DND-41 (cell line): ENCODE data around the gene GPR176.

Source experiments
- ATAC-seq: fragments of 200-7000 bp; cut with Tn5 transposase; 3 replicates; pipeline ENCODE4 v1.9.1; 2021; ENCODE audit warnings: low read depth; ENCODE audit not compliant: insufficient read depth
- DNase-seq: peaks from one replicate; pipeline ENCODE4 v3.0.0-alpha.2; 2020
- H2AFZ ChIP-seq: 2 replicates; pipeline ENCODE4 v1.6.0; 2012; ENCODE audit warnings: low read depth, low read length
- H3K27ac ChIP-seq: 2 replicates; pipeline ENCODE4 v1.5.1; 2012; ENCODE audit warnings: low read length, inconsistent platforms
- H3K27me3 ChIP-seq: fragments of 200-600 bp; sonication (generic); 2 replicates; pipeline ENCODE4 v1.6.0; 2012; ENCODE audit warnings: low read length, mild to moderate bottlenecking, inconsistent platforms; ENCODE audit not compliant: insufficient read depth, poor library complexity
- H3K36me3 ChIP-seq: 2 replicates; pipeline ENCODE4 v1.5.1; 2012; ENCODE audit warnings: low read length, inconsistent platforms; ENCODE audit not compliant: insufficient read depth
- H3K4me1 ChIP-seq: 2 replicates; pipeline ENCODE4 v1.5.1; 2012; ENCODE audit warnings: mild to moderate bottlenecking, low read length; ENCODE audit not compliant: insufficient read depth
- H3K4me2 ChIP-seq: 2 replicates; pipeline ENCODE4 v1.6.0; 2012; ENCODE audit warnings: mild to moderate bottlenecking, moderate library complexity, low read length, inconsistent platforms; ENCODE audit not compliant: insufficient read depth
- H3K4me3 ChIP-seq, 2 experiments: fragments of 200-600 bp in 1 of 2; shearing (Covaris generic) in 1 of 2; 2 replicates each; pipeline ENCODE4 v1.5.1; 2012 to 2016; ENCODE audit warnings: inconsistent platforms in 2 of 2, low read length in 2 of 2, mild to moderate bottlenecking in 2 of 2, low read depth in 1 of 2, moderate library complexity in 1 of 2
- H3K79me2 ChIP-seq: 2 replicates; pipeline ENCODE4 v1.6.0; 2012; ENCODE audit warnings: low read length, inconsistent platforms; ENCODE audit not compliant: insufficient read depth
- H3K9ac ChIP-seq: 2 replicates; pipeline ENCODE4 v1.6.0; 2012; ENCODE audit warnings: low read depth, mild to moderate bottlenecking, inconsistent platforms, low read length, moderate library complexity
- H3K9me3 ChIP-seq: 2 replicates; pipeline ENCODE4 v1.5.1; 2012; ENCODE audit warnings: low read length, moderate library complexity, mild to moderate bottlenecking, inconsistent platforms; ENCODE audit not compliant: insufficient read depth, severe bottlenecking
- H4K20me1 ChIP-seq: 2 replicates; pipeline ENCODE4 v1.6.0; 2012; ENCODE audit warnings: low read length; ENCODE audit not compliant: insufficient read depth
- CTCF ChIP-seq: IDR thresholded peaks from 2 replicates; pipeline ENCODE4 v1.5.1; 2012; ENCODE audit warnings: borderline replicate concordance, low read length, moderate library complexity, mild to moderate bottlenecking; ENCODE audit not compliant: poor library complexity, severe bottlenecking; ENCODE audit errors: extremely low read depth
- EZH2 ChIP-seq: IDR thresholded peaks from 3 replicates; pipeline ENCODE4 v1.6.1; 2012; ENCODE audit warnings: borderline replicate concordance, low read depth, mild to moderate bottlenecking, moderate library complexity, low read length, inconsistent platforms; ENCODE audit not compliant: severe bottlenecking

Gene GPR176

GRCh38 chr15:39914977-39915376 lies 5.1 kb downstream of the GPR176 start:
- no peak for TF ChIP-seq CTCF
- no peak for TF ChIP-seq EZH2
- Histone ChIP-seq H3K79me2 (no peaks in the 10 kb centered on the region), H3K4me2 (no peak overlapping the region), H4K20me1 (no peaks in the 10 kb centered on the region), H3K27me3 (no peaks in the 10 kb centered on the region), H3K9ac (no peak overlapping the region), H2AFZ (no peak overlapping the region), H3K36me3 (no peaks in the 10 kb centered on the region), H3K4me3 (no peak overlapping the region), H3K27ac (no peak overlapping the region), H3K9me3 (no peaks in the 10 kb centered on the region), H3K4me1 (no peaks in the 10 kb centered on the region)
- ATAC-seq (0 out of 3 replicates have a peak, but pooled peaks have one; percentile 45), DNase-seq (no peak)

- Histone ChIP-seq H3K27me3 (peaks cover 4% of the 10 kb centered on the region), H3K4me1 (no peaks in the 10 kb centered on the region), H3K4me2 (no peak overlapping the region), H3K4me3 (no peak overlapping the region), H3K27ac (no peak overlapping the region), H2AFZ (no peak overlapping the region), H3K9me3 (no peaks in the 10 kb centered on the region), H3K79me2 (no peaks in the 10 kb centered on the region), H3K36me3 (no peaks in the 10 kb centered on the region), H4K20me1 (no peaks in the 10 kb centered on the region), H3K9ac (no peak overlapping the region)
- no peak for TF ChIP-seq CTCF
- TF ChIP-seq EZH2: no peak
- DNase-seq (no peak), ATAC-seq (no peak)
These were observed 11.1 kb downstream of the GPR176 start for GRCh38 chr15:39909007-39909406.

GRCh38 chr15:39908186-39908585 lies 11.9 kb downstream of the GPR176 start:
- H3K4me3 ChIP-seq: no peak overlapping the region
- H3K9ac ChIP-seq: no peak overlapping the region
- H3K36me3 ChIP-seq: no peaks in the 10 kb centered on the region
- no peak overlapping the region for H2AFZ ChIP-seq
- TF ChIP-seq EZH2: no peak
- TF ChIP-seq CTCF: no peak
- DNase-seq: no peak
- peaks cover 4% of the 10 kb centered on the region for H3K27me3 ChIP-seq
- no peaks in the 10 kb centered on the region for H3K4me1 ChIP-seq
- no peaks in the 10 kb centered on the region for H3K9me3 ChIP-seq
- no peaks in the 10 kb centered on the region for H3K79me2 ChIP-seq
- H3K27ac ChIP-seq: no peak overlapping the region
- no peak overlapping the region for H3K4me2 ChIP-seq
- H4K20me1 ChIP-seq: no peaks in the 10 kb centered on the region
- ATAC-seq: no peak

GRCh38 chr15:39907216-39907615 lies 12.8 kb downstream of the GPR176 start:
- no peak overlapping the region for H3K9ac ChIP-seq
- no peak overlapping the region for H3K4me2 ChIP-seq
- no peaks in the 10 kb centered on the region for H3K36me3 ChIP-seq
- no peaks in the 10 kb centered on the region for H3K9me3 ChIP-seq
- ATAC-seq (no peak), DNase-seq (no peak)
- no peak overlapping the region for H2AFZ ChIP-seq
- no peaks in the 10 kb centered on the region for H3K79me2 ChIP-seq
- peaks cover 4% of the 10 kb centered on the region for H3K27me3 ChIP-seq
- no peaks in the 10 kb centered on the region for H4K20me1 ChIP-seq
- no peaks in the 10 kb centered on the region for H3K4me1 ChIP-seq
- H3K4me3 ChIP-seq: no peak overlapping the region
- no peak overlapping the region for H3K27ac ChIP-seq
- TF ChIP-seq CTCF (no peak), EZH2 (no peak)
